Esophagus squamous epithelium (tissue), 5 donors: ENCODE data around the gene HADHA. TPM values are rescaled to one million over a fixed set of nuclear protein-coding genes. Genes with fewer than 3 reads are reported as not detected.
"Not testable (repeated sequence)": the region's sequence is repeated elsewhere in the genome, so short reads cannot be mapped to it uniquely, and the experiment has no call there.

Source experiments
- DNase-seq: peaks from one replicate; lab custom pipeline; 2025; lab: John Stamatoyannopoulos, UW
- H3K27ac ChIP-seq, 4 donors: fragments of 200-600 bp; sonication (generic); one replicate each; pipeline ENCODE4 v1.5.1; 2016 to 2019; ENCODE audit warnings: mild to moderate bottlenecking in 1 of 4
- H3K27me3 ChIP-seq, 4 donors: fragments of 200-600 bp; sonication (generic); 1 replicate in 3 of 4; 2 replicates in 1 of 4; pipeline versions ENCODE4 v1.5.1 to v1.6.0; 2017 to 2021; ENCODE audit warnings: antibody characterized with exemption in 1 of 4
- H3K36me3 ChIP-seq, 3 donors: fragments of 200-600 bp; sonication (generic); one replicate each; pipeline ENCODE4 v1.5.1; 2016 to 2019
- H3K4me1 ChIP-seq, 3 donors: fragments of 200-600 bp; sonication (generic); one replicate each; pipeline ENCODE4 v1.5.1; 2017 to 2019
- H3K4me3 ChIP-seq, 4 donors: fragments of 200-600 bp; sonication (generic); 1 replicate in 3 of 4; 2 replicates in 1 of 4; pipeline ENCODE4 v1.5.1; 2016 to 2019; ENCODE audit warnings: mild to moderate bottlenecking in 2 of 4, moderate library complexity in 1 of 4
- H3K9me3 ChIP-seq, 3 donors: fragments of 200-600 bp; sonication (generic); one replicate each; pipeline ENCODE4 v1.5.1; 2016 to 2019
- POLR2A ChIP-seq, 4 donors: fragments of 450-650 bp; IDR thresholded peaks; one replicate each; pipeline ENCODE4 v1.6.1; 2017; ENCODE audit warnings: antibody characterized with exemption in 4 of 4, mild to moderate bottlenecking in 4 of 4, moderate library complexity in 3 of 4
- WGBS, 2 donors: methylation state at CpG; one replicate each; pipeline ENCODE4 v1.1.5; 2018; 5-methylcytosine and 5-hydroxymethylcytosine counted together
- intact Hi-C: fragments of 100-400 bp; cut with DNase I; formaldehyde crosslinking; loops from one replicate; pipeline ENCODE4 v1.15.0; 2022
- total RNA-seq, 4 donors: library from RNA; depleted of rRNA; stranded (reverse); fragments of >200 nt; gene quantifications; one replicate each; pipeline ENCODE4 v1.1.0, GENCODE V29; 2016
- TF ChIP-seq, protein P1 (sequence below), 6 experiments: fragments of 450-650 bp in 4 of 6; fragments of 200-600 bp in 2 of 6; sonication (generic) in 2 of 6; IDR thresholded peaks; one replicate each; pipeline ENCODE4 v1.5.1; 2016 to 2019; ENCODE audit warnings: antibody characterized with exemption in 6 of 6, mild to moderate bottlenecking in 4 of 6, moderate library complexity in 4 of 6
- donor health status: DM: yes; HTN: yes; CAD: no.

Gene HADHA
- total RNA-seq, 4 donors from 2014 or later, result 84.7 to 161 (median 116) TPM

DNA sequence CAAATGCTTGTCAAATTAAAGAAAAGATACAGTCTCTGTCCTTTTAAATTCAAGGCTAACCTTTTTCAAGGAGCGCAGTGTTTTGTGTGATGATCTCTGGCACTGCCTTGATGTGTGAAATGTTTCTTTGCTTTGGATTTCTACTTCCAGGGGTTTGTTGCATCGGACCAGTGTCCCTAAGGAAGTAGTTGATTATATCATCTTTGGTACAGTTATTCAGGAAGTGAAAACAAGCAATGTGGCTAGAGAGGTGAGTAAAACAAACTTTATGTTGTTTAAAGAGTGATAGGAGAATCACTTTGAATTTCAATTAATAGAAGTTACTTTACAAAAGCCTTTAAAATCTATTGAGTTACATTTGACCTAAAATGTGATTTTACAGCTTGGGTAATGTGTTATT is 29.1 kb upstream of the HADHA start:
- Histone ChIP-seq H3K4me3 (no peak overlapping the region), H3K27me3 (no peaks in the 10 kb centered on the region), H3K9me3 (no peaks in the 10 kb centered on the region), H3K27ac (peak overlapping the region; percentile 15 to 87 (median 82)), H3K36me3 (peaks cover 4 to 36% (median 14%) of the 10 kb centered on the region in 3 donors), H3K4me1 (peaks cover 17 to 59% (median 35%) of the 10 kb centered on the region in 3 donors)
- intact Hi-C loops, result no loop called here
- 37 to 58% methylated on average over 2 of the region's 2 CpGs for WGBS, 2 donors
- no peak for DNase-seq
- TF ChIP-seq, protein P1, sequence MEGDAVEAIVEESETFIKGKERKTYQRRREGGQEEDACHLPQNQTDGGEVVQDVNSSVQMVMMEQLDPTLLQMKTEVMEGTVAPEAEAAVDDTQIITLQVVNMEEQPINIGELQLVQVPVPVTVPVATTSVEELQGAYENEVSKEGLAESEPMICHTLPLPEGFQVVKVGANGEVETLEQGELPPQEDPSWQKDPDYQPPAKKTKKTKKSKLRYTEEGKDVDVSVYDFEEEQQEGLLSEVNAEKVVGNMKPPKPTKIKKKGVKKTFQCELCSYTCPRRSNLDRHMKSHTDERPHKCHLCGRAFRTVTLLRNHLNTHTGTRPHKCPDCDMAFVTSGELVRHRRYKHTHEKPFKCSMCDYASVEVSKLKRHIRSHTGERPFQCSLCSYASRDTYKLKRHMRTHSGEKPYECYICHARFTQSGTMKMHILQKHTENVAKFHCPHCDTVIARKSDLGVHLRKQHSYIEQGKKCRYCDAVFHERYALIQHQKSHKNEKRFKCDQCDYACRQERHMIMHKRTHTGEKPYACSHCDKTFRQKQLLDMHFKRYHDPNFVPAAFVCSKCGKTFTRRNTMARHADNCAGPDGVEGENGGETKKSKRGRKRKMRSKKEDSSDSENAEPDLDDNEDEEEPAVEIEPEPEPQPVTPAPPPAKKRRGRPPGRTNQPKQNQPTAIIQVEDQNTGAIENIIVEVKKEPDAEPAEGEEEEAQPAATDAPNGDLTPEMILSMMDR (IDR thresholded peaks at IDR 0.05), result no peak
- no peak for TF ChIP-seq POLR2A (IDR thresholded peaks at IDR 0.05)

- intact Hi-C loops, result no loop called here
- TF ChIP-seq, protein P1 (IDR thresholded peaks at IDR 0.05), result no peak
- TF ChIP-seq POLR2A (IDR thresholded peaks at IDR 0.05), result no peak
- Histone ChIP-seq H3K4me1 (peaks cover 17 to 61% (median 31%) of the 10 kb centered on the region in 3 donors), H3K4me3 (no peak overlapping the region), H3K36me3 (peaks cover 0 to 29% (median under 1%) of the 10 kb centered on the region in 3 donors), H3K9me3 (no peaks in the 10 kb centered on the region), H3K27ac (peak overlapping the region; percentile 8 to 69 (median 41)), H3K27me3 (no peaks in the 10 kb centered on the region)
- DNase-seq, result no peak
Measured at GRCh38 chr2:26270373-26270772, 25.9 kb upstream of the HADHA start.

- intact Hi-C loops, result no loop called here
- Histone ChIP-seq H3K4me3 (no peak overlapping the region), H3K27me3 (no peaks in the 10 kb centered on the region), H3K4me1 (peaks cover 12 to 54% (median 24%) of the 10 kb centered on the region in 3 donors), H3K9me3 (no peaks in the 10 kb centered on the region), H3K27ac (peak overlapping the region; percentile 8 to 69 (median 48)), H3K36me3 (peaks cover 0 to 36% (median 5%) of the 10 kb centered on the region in 3 donors)
- no peak for TF ChIP-seq POLR2A (IDR thresholded peaks at IDR 0.05)
- DNase-seq, result no peak
- WGBS, 2 donors, result 44 to 53% methylated on average over 6 of the region's 6 CpGs
Measured at GRCh38 chr2:26269571-26270158, 25.2 kb upstream of the HADHA start.

- peaks cover 0 to 44% (median 5%) of the 10 kb centered on the region in 3 donors for H3K36me3 ChIP-seq
- H3K4me3 ChIP-seq, DNase-seq, intact Hi-C loops, H3K9me3 ChIP-seq, H3K27me3 ChIP-seq: not testable (repeated sequence)
- H3K4me1 ChIP-seq, result peaks cover 12 to 46% (median 21%) of the 10 kb centered on the region in 3 donors
- peak overlapping the region; percentile 8 to 68 (median 48) for H3K27ac ChIP-seq
- 68 to 77% methylated on average over 11 to 12 of the region's 12 CpGs for WGBS, 2 donors
Measured at GRCh38 chr2:26268670-26269385, 24.4 kb upstream of the HADHA start.

DNA sequence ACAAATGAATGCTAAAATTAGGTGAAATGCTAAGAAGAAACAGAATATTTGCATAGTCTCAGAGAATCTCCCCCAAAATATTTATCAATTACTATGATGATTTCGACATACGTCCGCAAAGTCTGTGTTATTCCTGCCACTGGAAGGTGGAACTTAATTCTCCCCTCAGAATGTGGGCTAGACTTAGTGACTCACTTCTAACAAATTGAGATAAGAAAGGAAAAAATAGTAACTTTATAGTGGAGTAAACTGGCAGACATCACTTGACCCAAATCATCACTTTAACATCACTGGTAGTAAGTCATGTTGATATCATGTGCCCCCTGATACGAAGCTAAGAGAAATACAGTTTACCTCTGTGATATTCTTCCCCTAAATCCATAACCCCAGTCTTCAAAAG is 23.8 kb upstream of the HADHA start:
- DNase-seq, result no peak
- no peaks in the 10 kb centered on the region for H3K9me3 ChIP-seq
- H3K36me3 ChIP-seq, result peaks cover 0 to 50% (median 5%) of the 10 kb centered on the region in 3 donors
- intact Hi-C loops, result no loop called here
- no peak overlapping the region for H3K4me3 ChIP-seq
- WGBS, 2 donors, result 80 to 96% methylated on average over 4 of the region's 4 CpGs
- no peaks in the 10 kb centered on the region for H3K27me3 ChIP-seq
- TF ChIP-seq POLR2A (IDR thresholded peaks at IDR 0.05), result no peak
- TF ChIP-seq, protein P1 (IDR thresholded peaks at IDR 0.05), result no peak
- H3K27ac ChIP-seq, result peak overlapping the region in 3 of 4 donors; percentile 8 to 54 (median 17)
- H3K4me1 ChIP-seq, result peaks cover 7 to 40% (median 17%) of the 10 kb centered on the region in 3 donors

DNA sequence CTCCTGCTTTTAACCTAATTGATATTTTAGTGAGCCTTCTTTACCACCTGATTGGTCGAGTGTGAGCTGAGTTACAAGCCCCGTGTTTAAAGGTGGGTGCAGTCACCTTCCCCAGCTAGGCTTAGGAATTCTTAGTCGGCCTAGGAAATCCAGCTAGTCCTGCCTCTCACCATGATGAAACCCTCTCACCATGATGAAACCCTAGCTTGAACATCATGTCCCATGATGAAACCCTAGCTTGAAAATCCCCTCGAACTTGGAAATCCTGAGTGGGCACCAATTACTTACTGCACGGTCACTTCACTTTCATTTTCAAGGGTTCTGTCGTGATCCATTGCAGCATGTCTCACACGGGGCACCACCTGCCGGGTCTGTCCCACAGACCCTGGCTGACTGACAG is 14.4 kb upstream of the HADHA start:
- peaks cover 0 to 88% (median 8%) of the 10 kb centered on the region in 3 donors for H3K36me3 ChIP-seq
- DNase-seq, H3K27ac ChIP-seq, H3K27me3 ChIP-seq, H3K9me3 ChIP-seq, intact Hi-C loops, H3K4me3 ChIP-seq, H3K4me1 ChIP-seq: not testable (repeated sequence)
- 82 to 91% methylated on average over 8 of the region's 8 CpGs for WGBS, 2 donors
